Endodermal cell (in vitro differentiated cells): ENCODE data around the gene LUC7L. TPM values are rescaled to one million over a fixed set of nuclear protein-coding genes. Genes with fewer than 3 reads are reported as not detected.
A peak's percentile ranks its signal among the peaks of the same experiment; 100 is the strongest.
"Not testable (repeated sequence)": the region's sequence is repeated elsewhere in the genome, so short reads cannot be mapped to it uniquely, and the experiment has no call there.

Experiments
- DNase-seq: peaks from one replicate; pipeline ENCODE4 v3.0.0-alpha.2; 2017
- H3K27ac ChIP-seq: 2 replicates; pipeline ENCODE4 v1.5.1; 2013; ENCODE audit warnings: mild to moderate bottlenecking, low read depth, low read length, moderate library complexity
- H3K27me3 ChIP-seq: 2 replicates; pipeline ENCODE4 v1.6.1; 2013; ENCODE audit warnings: mild to moderate bottlenecking, low read length, moderate library complexity; ENCODE audit not compliant: insufficient read depth, control insufficient read depth, poor library complexity, severe bottlenecking
- H3K36me3 ChIP-seq: 2 replicates; pipeline ENCODE4 v1.7.0; 2013; ENCODE audit warnings: mild to moderate bottlenecking, low read length, moderate library complexity; ENCODE audit not compliant: control insufficient read depth, insufficient read depth
- H3K4me1 ChIP-seq: one replicate; pipeline ENCODE4 v1.7.0; 2013; ENCODE audit warnings: low read length; ENCODE audit not compliant: control insufficient read depth, insufficient read depth
- H3K4me3 ChIP-seq: 2 replicates; pipeline ENCODE4 v1.5.1; 2013; ENCODE audit warnings: mild to moderate bottlenecking, low read length, moderate library complexity
- H3K9ac ChIP-seq: 2 replicates; pipeline ENCODE4 v1.6.1; 2013; ENCODE audit warnings: mild to moderate bottlenecking, low read length, moderate library complexity; ENCODE audit not compliant: poor library complexity, severe bottlenecking; ENCODE audit errors: extremely low read depth
- H3K9me3 ChIP-seq: 2 replicates; pipeline ENCODE4 v1.6.1; 2013; ENCODE audit warnings: mild to moderate bottlenecking, low read length, moderate library complexity; ENCODE audit not compliant: control insufficient read depth
- H3K27ac Mint-ChIP-seq: 2 replicates; pipeline ENCODE4 v1.8.0; 2020; ENCODE audit warnings: mixed read lengths
- H3K27me3 Mint-ChIP-seq: 2 replicates; pipeline ENCODE4 v1.8.0; 2021; ENCODE audit warnings: mild to moderate bottlenecking, mixed read lengths; ENCODE audit not compliant: insufficient read depth
- H3K36me3 Mint-ChIP-seq: 2 replicates; pipeline ENCODE4 v1.8.0; 2020; ENCODE audit warnings: low read depth, mixed read lengths
- H3K4me1 Mint-ChIP-seq: 2 replicates; pipeline ENCODE4 v1.8.0; 2020; ENCODE audit warnings: mixed read lengths
- H3K4me3 Mint-ChIP-seq: 2 replicates; pipeline ENCODE4 v1.8.0; 2020; ENCODE audit warnings: mild to moderate bottlenecking, moderate library complexity, mixed read lengths
- H3K9me3 Mint-ChIP-seq: 2 replicates; pipeline ENCODE4 v1.8.0; 2020; ENCODE audit warnings: mild to moderate bottlenecking, mixed read lengths
- WGBS, 2 experiments: methylation state at CpG; one replicate each; pipeline versions ENCODE4 v1.1.5 to v1.1.7; 2013; ENCODE audit warnings: missing lambda C conversion rate in 2 of 2, mixed read lengths in 1 of 2; ENCODE audit not compliant: insufficient coverage in 1 of 2, insufficient read length in 1 of 2; 5-methylcytosine and 5-hydroxymethylcytosine counted together
- total RNA-seq, 2 donors: library from RNA; stranded (reverse); fragmentation: NEBNext Ultra II Directional in 1 of 2; extraction: Animal tissue kit (Norgen Biotek cat#: 25700) in 1 of 2; gene quantifications; 2 replicates in 1 of 2; 3 replicates in 1 of 2; pipeline ENCODE4 v1.2.1, GENCODE V29; 2021
- TF ChIP-seq, protein P1 (sequence below): fragments of 200-600 bp; sonication (generic); conservative IDR thresholded peaks from 2 replicates; pipeline ENCODE4 v1.5.0; 2021; ENCODE audit warnings: antibody characterized with exemption, mild to moderate bottlenecking

The LUC7L gene
- total RNA-seq, 2 donors from 2014 or later, result 130 to 151 TPM

DNA sequence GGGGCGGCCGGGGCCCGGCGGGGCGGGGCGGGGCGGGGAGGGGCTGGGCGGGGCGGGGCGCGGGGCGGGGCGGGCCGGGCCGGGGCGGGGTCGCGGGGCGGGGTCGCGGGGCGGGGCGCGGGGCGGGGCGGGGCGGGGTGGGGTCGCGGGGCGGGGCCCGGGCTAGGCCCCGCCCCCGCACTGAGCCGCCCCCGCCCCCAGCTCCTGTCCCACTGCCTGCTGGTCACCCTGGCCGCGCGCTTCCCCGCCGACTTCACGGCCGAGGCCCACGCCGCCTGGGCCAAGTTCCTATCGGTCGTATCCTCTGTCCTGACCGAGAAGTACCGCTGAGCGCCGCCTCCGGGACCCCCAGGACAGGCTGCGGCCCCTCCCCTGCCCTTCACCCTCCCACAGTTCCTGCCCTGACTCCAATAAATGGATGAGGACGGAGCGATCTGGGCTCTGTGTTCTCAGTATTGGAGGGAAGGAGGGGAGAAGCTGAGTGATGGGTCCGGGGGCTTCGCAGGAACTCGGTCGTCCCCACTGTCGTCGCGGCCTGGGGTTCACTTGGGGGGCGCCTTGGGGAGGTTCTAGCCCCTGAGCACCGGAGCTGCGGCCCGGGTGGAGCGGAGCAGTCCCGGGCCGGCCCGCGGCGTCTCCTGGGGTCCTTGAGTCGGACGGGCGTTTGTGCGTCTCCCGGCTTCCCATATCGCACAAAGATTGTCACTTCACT lies 64.3 kb downstream of the LUC7L start:
- TF ChIP-seq, protein P1, sequence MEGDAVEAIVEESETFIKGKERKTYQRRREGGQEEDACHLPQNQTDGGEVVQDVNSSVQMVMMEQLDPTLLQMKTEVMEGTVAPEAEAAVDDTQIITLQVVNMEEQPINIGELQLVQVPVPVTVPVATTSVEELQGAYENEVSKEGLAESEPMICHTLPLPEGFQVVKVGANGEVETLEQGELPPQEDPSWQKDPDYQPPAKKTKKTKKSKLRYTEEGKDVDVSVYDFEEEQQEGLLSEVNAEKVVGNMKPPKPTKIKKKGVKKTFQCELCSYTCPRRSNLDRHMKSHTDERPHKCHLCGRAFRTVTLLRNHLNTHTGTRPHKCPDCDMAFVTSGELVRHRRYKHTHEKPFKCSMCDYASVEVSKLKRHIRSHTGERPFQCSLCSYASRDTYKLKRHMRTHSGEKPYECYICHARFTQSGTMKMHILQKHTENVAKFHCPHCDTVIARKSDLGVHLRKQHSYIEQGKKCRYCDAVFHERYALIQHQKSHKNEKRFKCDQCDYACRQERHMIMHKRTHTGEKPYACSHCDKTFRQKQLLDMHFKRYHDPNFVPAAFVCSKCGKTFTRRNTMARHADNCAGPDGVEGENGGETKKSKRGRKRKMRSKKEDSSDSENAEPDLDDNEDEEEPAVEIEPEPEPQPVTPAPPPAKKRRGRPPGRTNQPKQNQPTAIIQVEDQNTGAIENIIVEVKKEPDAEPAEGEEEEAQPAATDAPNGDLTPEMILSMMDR, result no peak
- no peaks in the 10 kb centered on the region for H3K4me1 ChIP-seq
- no peaks in the 10 kb centered on the region for H3K36me3 ChIP-seq
- H3K4me3 ChIP-seq, result no peak overlapping the region
- no peak overlapping the region for H3K27ac ChIP-seq
- no peaks in the 10 kb centered on the region for H3K9me3 ChIP-seq
- Mint-ChIP-seq H3K36me3 (no peaks in the 10 kb centered on the region), H3K9me3 (no peaks in the 10 kb centered on the region), H3K4me1 (peaks cover 2% of the 10 kb centered on the region), H3K4me3 (peak overlapping the region; percentile 37), H3K27me3 (peaks cover 66% of the 10 kb centered on the region), H3K27ac (no peak overlapping the region)
- no peak overlapping the region for H3K9ac ChIP-seq
- WGBS, 2 experiments, result 2 to 6% methylated on average over 22 to 44 of the region's 77 CpGs
- peaks cover 82% of the 10 kb centered on the region for H3K27me3 ChIP-seq
- DNase-seq, result peak; percentile 78

GRCh38 chr16:164134-164823 lies 65.0 kb downstream of the LUC7L start:
- peaks cover 80% of the 10 kb centered on the region for H3K27me3 ChIP-seq
- H3K27ac Mint-ChIP-seq, H3K4me3 Mint-ChIP-seq, DNase-seq, H3K4me1 Mint-ChIP-seq, H3K9me3 ChIP-seq, H3K4me1 ChIP-seq, H3K4me3 ChIP-seq, H3K9ac ChIP-seq, H3K9me3 Mint-ChIP-seq, H3K27ac ChIP-seq, H3K36me3 Mint-ChIP-seq, H3K36me3 ChIP-seq: not testable (repeated sequence)
- WGBS, 2 experiments, result no CpG with 5 or more reads among the region's 80 CpGs
- H3K27me3 Mint-ChIP-seq, result peaks cover 66% of the 10 kb centered on the region

DNA sequence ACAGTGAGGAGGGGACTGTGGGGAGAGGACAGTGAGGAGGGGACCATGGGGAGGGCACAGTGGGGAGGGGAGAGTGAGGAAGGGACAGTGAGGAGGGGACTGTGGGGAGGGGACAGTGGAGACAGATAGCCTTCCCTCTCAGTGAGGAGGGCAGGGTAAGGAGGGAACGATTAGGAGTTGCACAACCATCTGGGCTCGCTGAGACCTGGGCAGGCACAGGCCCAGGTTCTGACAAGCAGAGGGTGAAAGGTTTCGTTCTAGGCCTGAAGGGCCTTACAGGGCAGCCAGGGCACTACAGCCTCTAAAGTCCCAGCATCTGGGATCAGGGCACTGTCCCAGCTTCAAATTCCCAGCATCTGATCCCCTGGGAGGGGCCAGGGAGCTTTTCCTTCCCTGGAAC lies 65.6 kb downstream of the LUC7L start:
- H3K27ac Mint-ChIP-seq, H3K36me3 ChIP-seq, H3K4me3 Mint-ChIP-seq, H3K9me3 Mint-ChIP-seq, H3K9ac ChIP-seq, DNase-seq, H3K4me1 Mint-ChIP-seq, H3K9me3 ChIP-seq, H3K36me3 Mint-ChIP-seq, H3K27ac ChIP-seq, H3K4me3 ChIP-seq, H3K4me1 ChIP-seq: not testable (repeated sequence)
- WGBS, 2 experiments, result no CpG with 5 or more reads among the region's 3 CpGs
- peaks cover 66% of the 10 kb centered on the region for H3K27me3 Mint-ChIP-seq
- H3K27me3 ChIP-seq, result peaks cover 80% of the 10 kb centered on the region

DNA sequence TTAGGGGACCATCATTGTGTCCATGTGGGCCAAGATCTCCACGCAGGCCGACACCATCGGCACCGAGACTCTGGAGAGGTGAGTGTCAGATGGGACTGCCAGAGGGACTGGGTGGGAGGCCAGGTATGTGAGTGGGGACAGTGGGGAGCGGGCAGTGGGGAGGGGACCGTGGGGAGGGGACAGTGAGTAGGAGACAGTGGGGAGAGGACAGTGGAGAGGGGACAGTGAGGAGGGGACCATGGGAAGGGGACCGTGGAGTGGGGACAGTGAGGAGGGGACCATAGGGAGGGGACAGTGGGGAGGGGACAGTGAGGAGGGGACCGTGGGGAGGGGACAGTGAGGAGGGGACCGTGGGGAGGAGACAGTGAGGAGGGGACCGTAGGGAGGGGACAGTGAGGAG lies 66.1 kb downstream of the LUC7L start:
- not testable (repeated sequence) for H3K9ac ChIP-seq, H3K36me3 Mint-ChIP-seq, H3K36me3 ChIP-seq, H3K27ac ChIP-seq, H3K4me1 ChIP-seq, H3K4me3 ChIP-seq, H3K4me1 Mint-ChIP-seq, DNase-seq, H3K9me3 Mint-ChIP-seq, H3K27ac Mint-ChIP-seq, H3K9me3 ChIP-seq, H3K4me3 Mint-ChIP-seq
- H3K27me3 ChIP-seq, result peaks cover 80% of the 10 kb centered on the region
- 70 to 82% methylated on average over 2 to 6 of the region's 10 CpGs for WGBS, 2 experiments
- peaks cover 64% of the 10 kb centered on the region for H3K27me3 Mint-ChIP-seq
